GM18511 (cell line): ENCODE data around the gene RGMB.

ENCODE experiments used
- ATAC-seq: cut with Tn5 transposase; IDR thresholded peaks from one replicate; pipeline ENCODE4 v1.9.1; 2021; ENCODE audit warnings: mild to moderate bottlenecking, moderate library complexity; ENCODE audit not compliant: unreplicated experiment

Gene RGMB

GRCh38 chr5:98767581-98767980 is 5.9 kb upstream of the RGMB start:
- ATAC-seq, result no peak

GRCh38 chr5:98768160-98768959 is 5.1 kb upstream of the RGMB start:
- ATAC-seq, result peak; percentile 40

GRCh38 chr5:98768960-98769209 is 4.6 kb upstream of the RGMB start:
- ATAC-seq, result no peak

- ATAC-seq, result no peak
These were observed 4.1 kb upstream of the RGMB start for GRCh38 chr5:98769210-98769958.

GRCh38 chr5:98769959-98770208 is 3.6 kb upstream of the RGMB start:
- no peak for ATAC-seq

GRCh38 chr5:98770209-98770910 is 3.1 kb upstream of the RGMB start:
- no peak for ATAC-seq

- ATAC-seq, result no peak
These were observed 2.5 kb upstream of the RGMB start for GRCh38 chr5:98770911-98771322.

GRCh38 chr5:98771382-98772109 is 1.9 kb upstream of the RGMB start:
- no peak for ATAC-seq

GRCh38 chr5:98772415-98773213 is 849 bp upstream of the RGMB start:
- ATAC-seq, result peak; percentile 15

- ATAC-seq, result no peak
These were observed 324 bp upstream of the RGMB start for GRCh38 chr5:98773214-98773463.

GRCh38 chr5:98774192-98775033 is 950 bp downstream of the RGMB start:
- ATAC-seq, result peak; percentile 34

- ATAC-seq, result no peak
These were observed 2.0 kb downstream of the RGMB start for GRCh38 chr5:98775246-98776065.

- no peak for ATAC-seq
These were observed 2.7 kb downstream of the RGMB start for GRCh38 chr5:98776066-98776705.

- ATAC-seq, result no peak
These were observed 3.8 kb downstream of the RGMB start for GRCh38 chr5:98777295-98777694.

GRCh38 chr5:98779264-98779877 is 5.9 kb downstream of the RGMB start:
- no peak for ATAC-seq

- ATAC-seq, result no peak
These were observed 6.9 kb downstream of the RGMB start for GRCh38 chr5:98780390-98780789.

GRCh38 chr5:98781520-98781919 is 8.1 kb downstream of the RGMB start:
- no peak for ATAC-seq

- ATAC-seq, result no peak
These were observed 8.5 kb downstream of the RGMB start for GRCh38 chr5:98781964-98782363.
